Measurements from ENCODE around the gene VAMP8.

DNA sequence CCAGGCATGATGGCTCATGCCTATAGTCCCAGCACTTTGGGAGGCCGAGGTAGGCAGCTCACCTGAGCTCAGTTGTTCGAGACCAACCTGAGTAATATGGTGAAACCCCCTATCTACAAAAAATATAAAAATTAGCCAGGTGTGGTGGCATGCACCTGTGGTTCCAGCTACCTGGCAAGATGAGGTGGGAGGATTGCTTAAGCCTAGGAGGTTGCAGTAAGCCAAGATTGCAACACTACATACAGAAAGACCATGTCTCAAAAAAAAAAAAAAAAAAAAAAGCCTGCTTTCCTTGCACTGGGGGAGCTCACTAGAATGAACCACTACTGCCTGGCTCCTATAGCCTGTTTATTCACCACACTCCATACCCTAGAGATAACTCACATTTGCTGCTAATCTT is 45.8 kb upstream of the VAMP8 start:
- no peak for TF ChIP-seq GATA3 (IDR thresholded peaks at IDR 0.05; ENCODE audit: low read depth, low read length)
- no peak for TF ChIP-seq GATA2 (IDR thresholded peaks at IDR 0.05; ENCODE audit: low read depth, low read length)
